ENCODE data around the gene HTR7.

Gene HTR7

DNA sequence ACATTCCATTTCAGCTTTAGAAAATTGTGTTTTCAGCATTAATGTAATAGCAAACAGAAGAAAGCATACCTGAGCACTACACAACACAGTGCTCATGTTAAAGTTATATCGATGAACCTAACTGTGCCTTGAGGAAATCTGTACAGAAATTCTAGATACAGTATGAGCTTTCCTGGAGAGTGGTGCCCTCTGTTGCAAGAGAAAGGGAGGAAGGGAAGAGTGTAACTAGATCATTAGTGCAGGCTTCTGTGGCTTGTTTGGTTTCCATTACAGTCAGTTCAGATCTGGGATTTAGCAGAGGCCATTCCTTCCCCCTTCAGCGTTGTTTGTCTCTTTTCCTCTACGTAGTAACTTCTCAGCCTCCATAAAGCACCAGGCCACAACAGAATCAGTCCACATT is 139.7 kb downstream of the HTR7 start:
- no peak overlapping the region for H3K9ac ChIP-seq (ENCODE audit: low read depth, low read length)
- no peaks in the 10 kb centered on the region for H3K9me3 ChIP-seq (ENCODE audit: control insufficient read depth, insufficient read depth, low read length)
- no peaks in the 10 kb centered on the region for H3K36me3 ChIP-seq (ENCODE audit: insufficient read depth, low read length)
- peaks cover 4% of the 10 kb centered on the region; the same call in 1 of the 2 replicates for H3K4me1 ChIP-seq (ENCODE audit: insufficient read depth, low read length)

DNA sequence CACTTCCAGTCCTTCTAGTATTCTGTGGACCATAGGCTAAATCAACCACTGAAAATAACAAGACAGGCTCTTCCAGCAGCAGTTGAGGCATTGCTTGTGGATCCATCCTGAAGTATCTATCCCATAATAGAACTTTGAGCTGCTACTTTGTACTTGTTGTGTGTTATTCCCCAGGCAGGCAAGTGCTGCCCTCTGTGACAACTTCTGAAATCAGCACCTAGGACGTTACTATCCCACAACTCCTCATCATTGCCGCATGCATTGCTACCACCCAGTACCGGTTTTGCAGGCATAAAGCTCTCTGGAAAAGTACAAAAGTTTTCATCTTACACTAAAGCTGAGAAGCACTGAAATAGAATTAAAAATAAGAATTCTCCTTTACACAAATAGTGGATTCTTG is 145.3 kb downstream of the HTR7 start:
- Histone ChIP-seq H3K36me3 (ENCODE audit: insufficient read depth, low read length) (no peaks in the 10 kb centered on the region), H3K4me1 (ENCODE audit: insufficient read depth, low read length) (no peaks in the 10 kb centered on the region), H3K9ac (ENCODE audit: low read depth, low read length) (no peak overlapping the region), H3K9me3 (ENCODE audit: control insufficient read depth, insufficient read depth, low read length) (no peaks in the 10 kb centered on the region)

DNA sequence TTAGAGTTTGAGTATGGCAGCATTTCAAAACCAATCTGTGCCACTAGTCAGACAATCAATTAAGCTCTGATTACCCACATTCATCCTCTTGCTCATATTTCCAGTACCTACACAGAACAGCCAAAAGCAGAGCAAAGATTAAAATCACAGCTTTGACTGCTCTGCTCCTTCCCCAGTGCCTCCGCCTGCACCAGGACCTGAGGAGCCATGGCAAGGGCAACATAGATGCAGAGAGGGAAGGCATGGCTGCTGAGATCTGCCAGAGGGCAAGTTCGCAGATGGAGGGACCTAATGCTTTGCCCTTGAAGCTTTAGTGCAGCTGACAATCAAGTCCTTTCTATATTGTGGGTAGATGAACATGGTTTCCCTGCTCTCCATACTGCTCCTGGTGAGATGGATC is 148.1 kb downstream of the HTR7 start:
- no peaks in the 10 kb centered on the region for H3K36me3 ChIP-seq (ENCODE audit: insufficient read depth, low read length)

DNA sequence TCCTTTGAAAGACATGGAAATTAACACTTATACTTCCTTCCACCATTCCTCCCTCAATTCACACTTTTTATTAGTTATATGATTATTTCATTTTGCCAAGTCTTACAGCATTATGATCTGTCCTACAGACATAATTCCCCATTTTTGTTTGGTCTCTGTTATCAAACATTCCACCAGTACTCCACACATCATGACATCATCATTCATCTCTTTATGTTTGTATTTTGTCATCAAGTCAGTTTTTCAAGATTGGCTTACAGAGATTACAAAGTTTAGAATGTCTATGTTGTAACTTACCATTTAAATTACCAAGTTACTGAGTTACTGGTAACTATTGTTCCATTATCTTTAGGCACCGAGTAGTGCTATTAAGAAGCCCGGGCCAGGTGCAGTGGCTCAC is 150.2 kb downstream of the HTR7 start:
- H3K9ac ChIP-seq (ENCODE audit: low read depth, low read length): no peak overlapping the region
- H3K36me3 ChIP-seq (ENCODE audit: insufficient read depth, low read length): no peaks in the 10 kb centered on the region
- H3K4me1 ChIP-seq (ENCODE audit: insufficient read depth, low read length): no peaks in the 10 kb centered on the region
- no peaks in the 10 kb centered on the region for H3K9me3 ChIP-seq (ENCODE audit: control insufficient read depth, insufficient read depth, low read length)

More for the DNA sequence above, 148.1 kb downstream of the HTR7 start:
- H3K9me3 ChIP-seq (ENCODE audit: control insufficient read depth, insufficient read depth, low read length): no peaks in the 10 kb centered on the region
- no peak overlapping the region for H3K9ac ChIP-seq (ENCODE audit: low read depth, low read length)
- H3K4me1 ChIP-seq (ENCODE audit: insufficient read depth, low read length): no peaks in the 10 kb centered on the region

DNA sequence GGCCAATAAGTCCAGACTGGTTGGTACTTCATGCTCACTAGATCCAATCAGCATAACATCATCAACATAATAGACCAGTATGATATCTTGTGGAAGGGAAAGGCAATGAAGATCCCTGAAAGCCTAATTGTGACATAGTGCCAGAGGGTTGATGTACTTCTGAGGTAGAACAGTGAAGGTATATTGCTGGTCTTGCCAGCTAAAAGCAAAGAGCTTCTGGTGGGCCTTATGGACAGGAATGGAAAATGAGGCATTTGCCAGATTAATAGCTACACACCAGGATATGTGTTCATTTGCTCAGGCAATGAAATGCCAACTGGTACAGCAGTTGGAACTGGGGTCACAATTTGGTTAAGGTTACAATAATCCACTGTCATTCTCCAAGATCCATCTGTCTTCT is 156.4 kb downstream of the HTR7 start:
- H3K9ac ChIP-seq (ENCODE audit: low read depth, low read length): no peak overlapping the region
- H3K9me3 ChIP-seq (ENCODE audit: control insufficient read depth, insufficient read depth, low read length): no peaks in the 10 kb centered on the region
- H3K4me1 ChIP-seq (ENCODE audit: insufficient read depth, low read length): no peaks in the 10 kb centered on the region
- H3K36me3 ChIP-seq (ENCODE audit: insufficient read depth, low read length): no peaks in the 10 kb centered on the region

DNA sequence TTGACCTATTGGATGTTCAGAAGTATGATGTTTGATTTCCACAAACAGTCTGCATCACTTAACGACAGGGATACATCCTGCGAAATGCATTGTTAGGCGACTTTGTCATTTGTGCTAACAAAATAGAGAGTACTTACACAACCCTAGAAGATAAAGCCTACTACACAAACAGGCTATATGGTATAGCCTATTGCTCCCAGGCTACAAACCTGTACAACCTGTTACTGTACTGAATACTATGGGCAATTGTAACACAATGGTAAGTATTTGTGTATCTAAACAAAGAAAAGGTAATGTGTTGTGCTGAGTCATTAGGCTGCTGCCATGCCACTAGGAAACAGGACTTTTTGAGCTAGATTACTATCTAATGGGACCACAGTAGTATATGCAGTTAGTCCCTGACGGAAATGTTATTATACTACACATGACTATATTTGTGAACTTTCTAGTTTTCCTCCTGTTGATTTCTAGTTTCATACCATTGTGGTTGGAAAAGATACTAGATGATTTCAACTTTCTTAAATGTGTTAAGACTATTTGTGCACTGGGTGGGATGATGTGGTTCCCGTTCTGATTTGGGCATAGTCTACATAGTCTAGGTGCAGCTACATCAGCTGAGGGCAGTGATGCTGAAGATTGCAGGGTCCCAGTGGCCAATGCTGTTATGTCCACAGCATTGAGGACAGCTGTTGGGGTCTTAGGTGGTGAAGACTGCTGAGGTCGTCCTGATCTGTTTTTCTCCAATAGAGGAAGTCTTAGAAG is 161.7 kb downstream of the HTR7 start:
- Histone ChIP-seq H3K4me1 (ENCODE audit: insufficient read depth, low read length) (no peaks in the 10 kb centered on the region), H3K9me3 (ENCODE audit: control insufficient read depth, insufficient read depth, low read length) (no peaks in the 10 kb centered on the region), H3K36me3 (ENCODE audit: insufficient read depth, low read length) (no peaks in the 10 kb centered on the region), H3K9ac (ENCODE audit: low read depth, low read length) (no peak overlapping the region)

Data from ES-I3 (cell line).